IPS-15b (cell line): ENCODE results near the gene RAP1GAP2.

Experiments
- H3K27me3 ChIP-seq: one replicate; pipeline ENCODE4 v1.6.1; 2013; ENCODE audit warnings: low read length; ENCODE audit not compliant: control insufficient read depth, insufficient read depth
- H3K36me3 ChIP-seq: one replicate; pipeline ENCODE4 v1.6.1; 2013; ENCODE audit warnings: low read length; ENCODE audit not compliant: control insufficient read depth, insufficient read depth
- H3K4me1 ChIP-seq: one replicate; pipeline ENCODE4 v1.6.1; 2013; ENCODE audit warnings: mild to moderate bottlenecking, low read length; ENCODE audit not compliant: control insufficient read depth, insufficient read depth
- H3K4me3 ChIP-seq: one replicate; pipeline ENCODE4 v1.5.1; 2013; ENCODE audit warnings: low read depth, low read length
- H3K9ac ChIP-seq: one replicate; pipeline ENCODE4 v1.6.1; 2013; ENCODE audit warnings: low read depth, mild to moderate bottlenecking, low read length
- H3K9me3 ChIP-seq: one replicate; pipeline ENCODE4 v1.6.1; 2013; ENCODE audit warnings: mild to moderate bottlenecking, low read length; ENCODE audit not compliant: control insufficient read depth, insufficient read depth

RAP1GAP2 gene

DNA sequence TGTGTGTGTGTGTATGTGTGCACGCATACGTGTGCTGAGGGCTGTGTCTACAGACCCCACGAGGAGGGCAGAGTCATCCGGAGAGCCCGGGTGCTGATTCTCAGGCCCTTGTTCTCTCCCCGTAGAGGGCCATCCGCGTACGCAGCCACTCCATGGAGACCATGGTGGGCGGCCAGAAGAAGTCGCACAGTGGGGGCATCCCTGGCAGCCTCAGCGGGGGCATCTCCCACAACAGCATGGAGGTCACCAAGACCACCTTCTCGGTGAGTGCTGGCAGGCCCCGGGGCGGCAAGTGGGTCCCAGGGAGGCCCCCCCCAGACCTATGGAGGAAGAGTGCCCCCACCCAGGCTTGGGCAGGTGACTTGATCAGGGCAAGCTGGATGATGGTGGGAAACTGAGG is 221.7 kb downstream of the RAP1GAP2 start:
- Histone ChIP-seq H3K9me3 (peaks cover 4% of the 10 kb centered on the region), H3K9ac (no peak overlapping the region), H3K4me1 (no peaks in the 10 kb centered on the region), H3K27me3 (no peaks in the 10 kb centered on the region), H3K4me3 (no peak overlapping the region), H3K36me3 (peaks cover 27% of the 10 kb centered on the region)

DNA sequence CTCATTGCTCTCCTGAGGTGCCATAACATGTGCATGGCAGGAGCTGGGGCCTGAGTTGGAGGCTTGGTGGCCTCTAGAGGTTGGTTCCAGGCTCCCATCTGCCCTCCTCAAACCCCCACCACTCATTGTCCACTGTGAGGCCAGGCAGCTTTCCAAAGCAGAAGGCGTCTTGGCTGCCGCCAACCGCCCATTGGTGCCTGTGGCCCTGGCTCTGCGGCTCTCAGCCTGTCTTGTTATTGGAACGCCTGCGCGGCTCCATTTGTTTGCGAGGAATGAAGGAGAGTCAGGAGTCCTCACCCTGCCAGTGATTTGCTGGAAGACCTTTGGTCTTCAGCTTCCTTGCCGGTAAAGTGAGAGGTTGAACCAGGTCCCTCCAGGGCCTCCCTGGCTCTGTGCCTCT is 223.5 kb downstream of the RAP1GAP2 start:
- H3K4me3 ChIP-seq, result no peak overlapping the region

GRCh38 chr17:3020381-3020780 is 224.1 kb downstream of the RAP1GAP2 start:
- H3K9me3 ChIP-seq, result peaks cover 4% of the 10 kb centered on the region
- H3K36me3 ChIP-seq, result peaks cover 17% of the 10 kb centered on the region
- no peak overlapping the region for H3K4me3 ChIP-seq
- no peaks in the 10 kb centered on the region for H3K4me1 ChIP-seq
- H3K9ac ChIP-seq, result no peak overlapping the region
- no peaks in the 10 kb centered on the region for H3K27me3 ChIP-seq

More for the DNA sequence above, 223.5 kb downstream of the RAP1GAP2 start:
- H3K4me1 ChIP-seq, result no peaks in the 10 kb centered on the region
- H3K9me3 ChIP-seq, result peaks cover 4% of the 10 kb centered on the region
- no peak overlapping the region for H3K9ac ChIP-seq
- no peaks in the 10 kb centered on the region for H3K27me3 ChIP-seq
- H3K36me3 ChIP-seq, result peaks cover 18% of the 10 kb centered on the region

GRCh38 chr17:3022197-3022596 is 226.0 kb downstream of the RAP1GAP2 start:
- H3K36me3 ChIP-seq, result peaks cover 13% of the 10 kb centered on the region
- no peaks in the 10 kb centered on the region for H3K27me3 ChIP-seq

GRCh38 chr17:3024346-3024745 is 228.1 kb downstream of the RAP1GAP2 start:
- Histone ChIP-seq H3K36me3 (peaks cover 12% of the 10 kb centered on the region), H3K27me3 (no peaks in the 10 kb centered on the region), H3K9ac (no peak overlapping the region), H3K4me1 (no peaks in the 10 kb centered on the region), H3K9me3 (peaks cover 4% of the 10 kb centered on the region), H3K4me3 (no peak overlapping the region)

More at GRCh38 chr17:3022197-3022596, 226.0 kb downstream of the RAP1GAP2 start:
- H3K4me3 ChIP-seq, result no peak overlapping the region
- H3K9me3 ChIP-seq, result peaks cover 4% of the 10 kb centered on the region
- no peak overlapping the region for H3K9ac ChIP-seq
- H3K4me1 ChIP-seq, result no peaks in the 10 kb centered on the region

- no peaks in the 10 kb centered on the region for H3K27me3 ChIP-seq
- no peak overlapping the region for H3K9ac ChIP-seq
- H3K4me3 ChIP-seq, result no peak overlapping the region
- H3K4me1 ChIP-seq, result no peaks in the 10 kb centered on the region
- peaks cover 4% of the 10 kb centered on the region for H3K9me3 ChIP-seq
- H3K36me3 ChIP-seq, result peaks cover 6% of the 10 kb centered on the region
Measured at GRCh38 chr17:3025421-3026124, 229.3 kb downstream of the RAP1GAP2 start.

- Histone ChIP-seq H3K4me1 (no peaks in the 10 kb centered on the region), H3K36me3 (peaks cover 12% of the 10 kb centered on the region), H3K27me3 (no peaks in the 10 kb centered on the region), H3K9ac (no peak overlapping the region), H3K9me3 (peaks cover 4% of the 10 kb centered on the region), H3K4me3 (no peak overlapping the region)
Measured at GRCh38 chr17:3026125-3026855, 230.1 kb downstream of the RAP1GAP2 start.

GRCh38 chr17:3026856-3027751 is 230.9 kb downstream of the RAP1GAP2 start:
- H3K4me3 ChIP-seq, result no peak overlapping the region
- H3K36me3 ChIP-seq, result peaks cover 12% of the 10 kb centered on the region
- H3K9me3 ChIP-seq, result no peaks in the 10 kb centered on the region
- no peak overlapping the region for H3K9ac ChIP-seq
- H3K4me1 ChIP-seq, result no peaks in the 10 kb centered on the region
- H3K27me3 ChIP-seq, result no peaks in the 10 kb centered on the region

GRCh38 chr17:3027786-3028532 is 231.7 kb downstream of the RAP1GAP2 start:
- Histone ChIP-seq H3K4me1 (no peaks in the 10 kb centered on the region), H3K9ac (no peak overlapping the region), H3K27me3 (no peaks in the 10 kb centered on the region), H3K9me3 (no peaks in the 10 kb centered on the region), H3K4me3 (no peak overlapping the region), H3K36me3 (peaks cover 13% of the 10 kb centered on the region)

GRCh38 chr17:3029213-3029913 is 233.1 kb downstream of the RAP1GAP2 start:
- no peaks in the 10 kb centered on the region for H3K27me3 ChIP-seq
- no peak overlapping the region for H3K9ac ChIP-seq
- H3K4me3 ChIP-seq, result no peak overlapping the region
- no peaks in the 10 kb centered on the region for H3K4me1 ChIP-seq
- H3K9me3 ChIP-seq, result no peaks in the 10 kb centered on the region
- peaks cover 19% of the 10 kb centered on the region for H3K36me3 ChIP-seq
